Lower lobe of right lung (tissue), 2 donors: Measurements from ENCODE around the gene EXD1. TPM values are rescaled to one million over a fixed set of nuclear protein-coding genes. Genes with fewer than 3 reads are reported as not detected.
"Not testable (repeated sequence)": the region's sequence is repeated elsewhere in the genome, so short reads cannot be mapped to it uniquely, and the experiment has no call there.

Experiments used
- ATAC-seq, 2 donors: fragments of 200-7000 bp; cut with Tn5 transposase; one replicate each; pipeline ENCODE4 v1.9.1; 2020 to 2022; ENCODE audit warnings: mild to moderate bottlenecking in 2 of 2, moderate library complexity in 2 of 2
- DNase-seq: peaks from one replicate; pipeline ENCODE4 v3.0.0-alpha.2; 2020
- H3K27ac ChIP-seq: fragments of 200-600 bp; one replicate; pipeline ENCODE4 v1.8.0; 2022
- H3K27me3 ChIP-seq: fragments of 200-600 bp; one replicate; pipeline ENCODE4 v1.8.0; 2022; ENCODE audit warnings: low read depth
- H3K36me3 ChIP-seq: fragments of 200-600 bp; one replicate; pipeline ENCODE4 v1.8.0; 2022; ENCODE audit warnings: mild to moderate bottlenecking
- H3K4me1 ChIP-seq: fragments of 200-600 bp; one replicate; pipeline ENCODE4 v1.8.0; 2022
- H3K4me3 ChIP-seq: fragments of 200-600 bp; one replicate; pipeline ENCODE4 v1.8.0; 2022; ENCODE audit warnings: mild to moderate bottlenecking
- H3K9me3 ChIP-seq: fragments of 200-600 bp; one replicate; pipeline ENCODE4 v1.8.0; 2022
- intact Hi-C: fragments of 100-400 bp; cut with DNase I; formaldehyde crosslinking; loops from one replicate; pipeline ENCODE4 v1.11.0; 2022
- total RNA-seq: library from RNA; stranded (reverse); fragmentation: NEBNext Ultra II Directional; extraction: Animal tissue kit (Norgen Biotek cat#: 25700); gene quantifications from one replicate; pipeline ENCODE4 v1.2.1, GENCODE V29; 2021
- TF ChIP-seq, protein P1 (sequence below): fragments of 200-600 bp; IDR thresholded peaks from one replicate; pipeline ENCODE4 v1.8.0; 2022; ENCODE audit warnings: antibody characterized with exemption, mild to moderate bottlenecking
- donor health status: DM: no; HTN: yes; CAD: no; lungs with severe emphysema.

EXD1 gene
- total RNA-seq, 1 donor from 2014 or later: not detected

DNA sequence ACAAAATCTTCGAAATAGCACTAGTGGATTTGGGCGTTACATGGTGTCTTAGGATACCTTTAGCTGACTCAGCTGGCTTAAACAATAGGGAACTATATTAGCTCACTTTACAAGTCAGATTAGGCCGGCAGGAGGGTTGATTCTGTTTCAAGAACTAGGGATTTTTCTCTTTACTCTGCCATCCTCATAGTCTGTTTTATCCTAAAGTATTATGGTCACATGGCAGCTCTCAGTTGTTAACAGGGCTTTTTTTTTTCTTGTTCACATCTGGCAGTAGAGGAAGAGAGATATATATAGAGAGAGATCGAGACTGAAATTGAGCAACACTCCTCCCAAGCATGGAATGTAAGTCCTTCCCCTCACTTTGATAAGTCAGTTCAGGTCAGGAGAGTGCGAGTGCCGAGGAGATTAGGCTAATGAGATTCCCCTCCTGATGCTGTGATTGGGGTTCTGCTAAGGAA, 33.4 kb upstream of the EXD1 start:
- no peaks in the 10 kb centered on the region for H3K9me3 ChIP-seq
- TF ChIP-seq, protein P1, sequence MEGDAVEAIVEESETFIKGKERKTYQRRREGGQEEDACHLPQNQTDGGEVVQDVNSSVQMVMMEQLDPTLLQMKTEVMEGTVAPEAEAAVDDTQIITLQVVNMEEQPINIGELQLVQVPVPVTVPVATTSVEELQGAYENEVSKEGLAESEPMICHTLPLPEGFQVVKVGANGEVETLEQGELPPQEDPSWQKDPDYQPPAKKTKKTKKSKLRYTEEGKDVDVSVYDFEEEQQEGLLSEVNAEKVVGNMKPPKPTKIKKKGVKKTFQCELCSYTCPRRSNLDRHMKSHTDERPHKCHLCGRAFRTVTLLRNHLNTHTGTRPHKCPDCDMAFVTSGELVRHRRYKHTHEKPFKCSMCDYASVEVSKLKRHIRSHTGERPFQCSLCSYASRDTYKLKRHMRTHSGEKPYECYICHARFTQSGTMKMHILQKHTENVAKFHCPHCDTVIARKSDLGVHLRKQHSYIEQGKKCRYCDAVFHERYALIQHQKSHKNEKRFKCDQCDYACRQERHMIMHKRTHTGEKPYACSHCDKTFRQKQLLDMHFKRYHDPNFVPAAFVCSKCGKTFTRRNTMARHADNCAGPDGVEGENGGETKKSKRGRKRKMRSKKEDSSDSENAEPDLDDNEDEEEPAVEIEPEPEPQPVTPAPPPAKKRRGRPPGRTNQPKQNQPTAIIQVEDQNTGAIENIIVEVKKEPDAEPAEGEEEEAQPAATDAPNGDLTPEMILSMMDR: no peak
- H3K27ac ChIP-seq: no peak overlapping the region
- DNase-seq: no peak
- ATAC-seq: peak; percentile 65 to 66
- intact Hi-C loops: no loop called here
- peaks cover 28% of the 10 kb centered on the region for H3K4me1 ChIP-seq
- peaks cover 57% of the 10 kb centered on the region for H3K36me3 ChIP-seq
- H3K27me3 ChIP-seq: no peaks in the 10 kb centered on the region
- H3K4me3 ChIP-seq: no peak overlapping the region

DNA sequence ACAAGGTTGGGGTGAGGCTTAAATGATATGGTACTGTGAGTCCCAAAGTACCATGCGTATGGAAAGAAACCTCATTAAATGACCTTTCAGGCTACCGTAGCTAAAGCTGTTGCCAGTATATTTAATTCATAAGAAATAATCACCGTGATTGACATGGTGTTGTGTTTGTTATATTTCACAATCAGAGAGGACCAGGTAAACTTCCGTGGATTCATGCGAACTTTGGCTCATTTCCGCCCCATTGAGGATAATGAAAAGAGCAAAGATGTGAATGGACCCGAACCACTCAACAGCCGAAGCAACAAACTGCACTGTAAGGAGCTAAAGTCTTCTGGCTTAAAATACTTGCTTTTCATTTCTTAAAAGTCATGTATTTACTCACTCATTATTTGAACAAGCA, 32.0 kb upstream of the EXD1 start:
- TF ChIP-seq, protein P1: no peak
- Histone ChIP-seq H3K4me1 (peaks cover 38% of the 10 kb centered on the region), H3K27ac (no peak overlapping the region), H3K27me3 (no peaks in the 10 kb centered on the region), H3K9me3 (no peaks in the 10 kb centered on the region), H3K36me3 (peaks cover 55% of the 10 kb centered on the region), H3K4me3 (no peak overlapping the region)
- intact Hi-C loops: no loop called here
- ATAC-seq (peak in 1 of 2 donors; percentile 24), DNase-seq (no peak)

DNA sequence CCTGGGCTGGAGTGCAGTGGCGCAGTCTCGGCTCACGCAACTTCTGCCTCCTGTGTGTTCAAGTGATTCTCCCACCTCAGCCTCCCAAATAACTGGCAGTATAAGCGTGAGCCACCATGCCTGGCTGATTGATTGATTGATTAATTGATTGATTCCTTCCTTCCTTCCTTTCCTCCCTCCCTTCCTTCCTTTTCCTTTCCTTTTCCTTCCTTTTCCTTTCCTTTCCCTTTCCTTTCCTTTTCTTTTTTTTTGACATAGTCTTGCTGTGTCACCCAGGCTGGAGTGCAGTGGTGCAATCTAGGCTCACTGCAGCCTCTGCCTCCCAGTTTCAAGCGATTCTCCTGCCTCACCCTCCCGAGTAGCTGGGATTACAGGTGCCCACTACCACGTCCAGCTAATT, 30.4 kb upstream of the EXD1 start:
- peaks cover 51% of the 10 kb centered on the region for H3K36me3 ChIP-seq
- DNase-seq, ATAC-seq: not testable (repeated sequence)

DNA sequence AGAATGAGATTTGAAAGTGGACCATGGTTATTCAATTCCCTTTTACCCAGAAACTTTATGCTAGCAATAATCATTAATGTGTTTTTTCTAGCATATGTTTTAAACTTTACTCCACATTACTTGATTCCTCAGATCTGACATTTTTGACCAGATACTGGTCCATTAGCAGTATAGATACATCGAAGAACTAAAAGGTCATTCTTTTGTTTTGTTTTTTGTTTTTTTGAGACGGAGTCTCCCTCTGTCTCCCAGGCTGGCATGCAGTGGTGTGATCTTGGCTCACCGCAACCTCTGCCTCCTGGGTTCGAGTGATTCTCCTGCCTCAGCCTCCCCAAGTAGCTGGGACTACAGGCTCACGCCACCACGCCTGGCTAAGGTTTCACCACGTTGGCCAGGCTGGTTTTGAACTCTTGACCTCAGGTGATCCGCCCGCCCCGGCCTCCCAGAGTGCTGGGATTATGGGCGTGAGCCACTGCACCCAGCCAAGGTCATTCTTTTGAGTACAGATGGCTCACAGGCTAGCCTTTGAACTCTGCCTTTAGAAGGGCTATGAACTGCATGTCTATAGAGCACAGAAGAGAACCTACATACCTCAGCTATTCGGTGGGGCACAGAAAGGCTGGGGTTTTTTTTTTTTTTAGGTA, 29.1 kb upstream of the EXD1 start:
- DNase-seq (no peak), ATAC-seq (no peak)
- no peaks in the 10 kb centered on the region for H3K27me3 ChIP-seq
- TF ChIP-seq, protein P1: no peak
- peaks cover 43% of the 10 kb centered on the region for H3K36me3 ChIP-seq
- H3K4me1 ChIP-seq: peaks cover 45% of the 10 kb centered on the region
- H3K9me3 ChIP-seq: no peaks in the 10 kb centered on the region
- peak overlapping the region; percentile 59 for H3K27ac ChIP-seq
- intact Hi-C loops: no loop called here
- no peak overlapping the region for H3K4me3 ChIP-seq

More for the DNA sequence above, 30.4 kb upstream of the EXD1 start:
- H3K4me3 ChIP-seq, H3K27ac ChIP-seq, H3K9me3 ChIP-seq, intact Hi-C loops, H3K27me3 ChIP-seq: not testable (repeated sequence)
- peaks cover 45% of the 10 kb centered on the region for H3K4me1 ChIP-seq

DNA sequence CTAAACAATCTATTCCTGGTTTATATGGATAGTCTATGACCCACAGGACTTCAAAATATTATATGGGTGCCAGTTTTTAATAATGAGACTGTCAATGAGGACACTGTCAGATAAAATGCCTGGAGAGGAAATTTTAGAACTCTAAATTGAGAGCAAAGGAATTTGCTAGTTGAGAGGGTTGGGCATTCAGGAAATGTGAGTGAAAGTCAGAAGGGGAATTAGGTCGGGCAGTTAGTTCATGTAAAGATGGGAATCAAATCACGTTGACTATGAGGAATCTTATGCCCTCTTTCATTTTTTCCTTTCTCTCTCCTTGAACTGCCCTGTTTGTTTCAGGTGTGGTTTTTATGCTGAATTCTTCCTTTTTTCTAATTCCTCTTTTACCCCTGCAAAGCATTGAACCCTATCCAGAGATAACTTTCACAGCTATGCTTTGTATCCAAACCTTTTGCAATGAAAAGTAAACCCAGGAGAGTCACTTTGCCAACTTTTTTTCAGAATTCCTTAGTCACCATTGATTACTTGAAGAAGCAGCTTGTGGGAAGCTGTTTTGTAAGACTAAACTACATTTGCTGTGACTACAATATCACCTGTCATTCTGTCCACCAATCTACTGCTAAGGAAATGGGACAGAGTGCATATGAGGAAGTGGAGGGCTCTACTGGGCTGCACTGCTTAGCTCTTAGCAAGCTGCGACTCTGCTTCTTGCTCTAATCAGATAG, 28.4 kb upstream of the EXD1 start:
- peak; percentile 50 for DNase-seq
- no peaks in the 10 kb centered on the region for H3K27me3 ChIP-seq

More for the DNA sequence above, 28.4 kb upstream of the EXD1 start:
- TF ChIP-seq, protein P1: no peak
- Histone ChIP-seq H3K9me3 (no peaks in the 10 kb centered on the region), H3K4me3 (no peak overlapping the region), H3K36me3 (peaks cover 39% of the 10 kb centered on the region), H3K4me1 (peaks cover 38% of the 10 kb centered on the region), H3K27ac (peak overlapping the region; percentile 59)
- intact Hi-C loops: no loop called here
- ATAC-seq: peak; percentile 74 to 85
